Measurements from ENCODE around the gene AHR.
"Not testable (repeated sequence)": the region's sequence is repeated elsewhere in the genome, so short reads cannot be mapped to it uniquely, and the experiment has no call there.

AHR gene

GRCh38 chr7:17390392-17390791 is 91.9 kb downstream of the AHR start:
- H3K9me3 ChIP-seq (ENCODE audit: control insufficient read depth, low read length): no peaks in the 10 kb centered on the region
- H3K4me3 ChIP-seq (ENCODE audit: insufficient read depth, low read depth, low read length, poor library complexity, severe bottlenecking): no peak overlapping the region
- no peaks in the 10 kb centered on the region for H3K36me3 ChIP-seq (ENCODE audit: control insufficient read depth, insufficient read depth, low read length)
- H3K27ac ChIP-seq (ENCODE audit: insufficient read depth, low read length, poor library complexity, severe bottlenecking): no peak overlapping the region
- no peaks in the 10 kb centered on the region for H3K27me3 ChIP-seq (replicated peaks; ENCODE audit: control insufficient read depth, insufficient read depth, low read length, poor library complexity, severe bottlenecking)
- no peaks in the 10 kb centered on the region for H3K4me1 ChIP-seq (ENCODE audit: control insufficient read depth, insufficient read depth, low read length, poor library complexity, severe bottlenecking)
- DNase-seq: no peak

- Histone ChIP-seq H3K36me3 (ENCODE audit: control insufficient read depth, insufficient read depth, low read length) (no peaks in the 10 kb centered on the region), H3K27me3 (replicated peaks; ENCODE audit: control insufficient read depth, insufficient read depth, low read length, poor library complexity, severe bottlenecking) (no peaks in the 10 kb centered on the region), H3K9me3 (ENCODE audit: control insufficient read depth, low read length) (no peaks in the 10 kb centered on the region), H3K27ac (ENCODE audit: insufficient read depth, low read length, poor library complexity, severe bottlenecking) (no peak overlapping the region), H3K4me3 (ENCODE audit: insufficient read depth, low read depth, low read length, poor library complexity, severe bottlenecking) (no peak overlapping the region), H3K4me1 (ENCODE audit: control insufficient read depth, insufficient read depth, low read length, poor library complexity, severe bottlenecking) (no peaks in the 10 kb centered on the region)
- DNase-seq: no peak
These were observed 92.9 kb downstream of the AHR start for GRCh38 chr7:17391366-17391765.

DNA sequence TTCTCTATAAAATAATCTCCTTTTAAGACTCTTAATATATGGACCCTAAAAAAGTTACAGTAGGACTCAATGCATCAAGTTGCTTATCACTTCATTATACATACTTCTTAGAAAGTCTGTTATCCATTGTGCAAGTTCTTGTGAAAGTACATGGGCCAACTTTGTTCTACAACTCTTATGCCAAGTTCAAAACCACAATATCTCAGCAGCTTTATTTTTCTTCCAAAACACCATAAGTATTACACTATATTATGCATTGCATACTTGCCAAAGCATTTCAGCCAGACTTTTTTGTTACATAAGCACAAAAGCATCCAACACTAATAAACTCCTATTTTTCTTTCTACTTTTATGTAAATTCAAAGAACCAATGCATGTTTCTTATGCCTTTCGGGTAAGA is 94.4 kb downstream of the AHR start:
- no peak overlapping the region for H3K27ac ChIP-seq (ENCODE audit: insufficient read depth, low read length, poor library complexity, severe bottlenecking)
- no peaks in the 10 kb centered on the region for H3K9me3 ChIP-seq (ENCODE audit: control insufficient read depth, low read length)
- DNase-seq: no peak
- no peak overlapping the region for H3K4me3 ChIP-seq (ENCODE audit: insufficient read depth, low read depth, low read length, poor library complexity, severe bottlenecking)
- no peaks in the 10 kb centered on the region for H3K27me3 ChIP-seq (replicated peaks; ENCODE audit: control insufficient read depth, insufficient read depth, low read length, poor library complexity, severe bottlenecking)
- no peaks in the 10 kb centered on the region for H3K36me3 ChIP-seq (ENCODE audit: control insufficient read depth, insufficient read depth, low read length)
- H3K4me1 ChIP-seq (ENCODE audit: control insufficient read depth, insufficient read depth, low read length, poor library complexity, severe bottlenecking): no peaks in the 10 kb centered on the region

DNA sequence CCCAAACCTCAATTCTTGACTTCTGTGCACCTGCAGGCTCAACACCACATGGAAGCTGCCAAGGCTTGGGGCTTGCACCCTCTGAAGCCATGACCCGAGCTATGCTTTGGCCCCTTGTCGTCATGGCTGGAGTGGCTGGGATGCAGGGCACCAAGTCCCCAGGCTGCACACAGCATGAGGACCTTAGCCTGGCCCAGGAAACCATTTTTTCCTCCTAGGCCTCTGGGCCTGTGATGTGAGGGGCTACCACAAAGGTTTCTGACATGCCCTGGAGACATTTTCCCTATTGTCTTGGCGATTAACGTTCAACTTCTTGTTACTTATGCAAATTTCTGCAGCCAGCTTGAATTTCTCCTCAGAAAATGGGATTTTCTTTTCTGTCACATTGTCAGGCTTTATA is 96.1 kb downstream of the AHR start:
- not testable (repeated sequence) for H3K4me3 ChIP-seq (ENCODE audit: insufficient read depth, low read depth, low read length, poor library complexity, severe bottlenecking); H3K27ac ChIP-seq (ENCODE audit: insufficient read depth, low read length, poor library complexity, severe bottlenecking); H3K4me1 ChIP-seq (ENCODE audit: control insufficient read depth, insufficient read depth, low read length, poor library complexity, severe bottlenecking); H3K9me3 ChIP-seq (ENCODE audit: control insufficient read depth, low read length); H3K36me3 ChIP-seq (ENCODE audit: control insufficient read depth, insufficient read depth, low read length); DNase-seq; H3K27me3 ChIP-seq (replicated peaks; ENCODE audit: control insufficient read depth, insufficient read depth, low read length, poor library complexity, severe bottlenecking)
